Retinal pigment epithelial cell (primary cell): ENCODE results near the gene DUOX1.

ENCODE experiments used
- DNase-seq: peaks from one replicate; pipeline ENCODE4 v3.0.0-alpha.2; 2010; ENCODE audit warnings: low read depth
- H3K4me3 ChIP-seq: 2 replicates; pipeline ENCODE4 v1.5.1; 2011; ENCODE audit warnings: mild to moderate bottlenecking, low read length, control low read depth, moderate library complexity
- CTCF ChIP-seq: conservative IDR thresholded peaks from 2 replicates; pipeline ENCODE4 v1.5.1; 2011; ENCODE audit warnings: low read depth, low read length, control low read depth, inconsistent platforms

DUOX1 gene

GRCh38 chr15:45113380-45113990 lies 16.3 kb upstream of the DUOX1 start:
- no peak for DNase-seq
- no peak for TF ChIP-seq CTCF
- H3K4me3 ChIP-seq = no peak overlapping the region

- DNase-seq = no peak
- TF ChIP-seq CTCF = no peak
- no peak within 1 kb of the TSS for H3K4me3 ChIP-seq
Observed at GRCh38 chr15:45114076-45114750, 15.6 kb upstream of the DUOX1 start, which contains the start of the genes DUOX2 and DUOXA2. DUOX2 (minus strand) TSS chr15:45114172; CDS start chr15:45113411, 761 bp downstream. DUOXA2 (plus strand) TSS chr15:45114326; CDS start chr15:45114606, 280 bp downstream.

GRCh38 chr15:45114751-45115085 lies 15.1 kb upstream of the DUOX1 start:
- no peak overlapping the region for H3K4me3 ChIP-seq
- DNase-seq = no peak
- TF ChIP-seq CTCF = no peak

GRCh38 chr15:45115312-45115820 lies 14.4 kb upstream of the DUOX1 start:
- H3K4me3 ChIP-seq = no peak overlapping the region
- TF ChIP-seq CTCF = no peak
- DNase-seq = no peak

GRCh38 chr15:45116006-45116481 lies 13.8 kb upstream of the DUOX1 start:
- TF ChIP-seq CTCF = no peak
- DNase-seq = no peak
- no peak overlapping the region for H3K4me3 ChIP-seq

- no peak overlapping the region for H3K4me3 ChIP-seq
- TF ChIP-seq CTCF = no peak
- no peak for DNase-seq
Observed at GRCh38 chr15:45116482-45117307, 13.1 kb upstream of the DUOX1 start.
